ENCODE data around the gene DPH3. TPM values are rescaled to one million over a fixed set of nuclear protein-coding genes. Genes with fewer than 3 reads are reported as not detected.

The DPH3 gene
- total RNA-seq, 4 donors from 2014 or later: 5.5 to 11.5 (median 8.0) TPM

- Histone ChIP-seq H3K4me3 (no peak overlapping the region), H3K9me3 (no peaks in the 10 kb centered on the region), H3K27ac (no peak overlapping the region), H3K36me3 (peaks cover 23% of the 10 kb centered on the region), H3K27me3 (no peaks in the 10 kb centered on the region), H3K4me1 (peaks cover 40% of the 10 kb centered on the region)
- TF ChIP-seq CTCF (IDR thresholded peaks at IDR 0.05) (no peak), POLR2AphosphoS5 (IDR thresholded peaks at IDR 0.05) (no peak), POLR2A (IDR thresholded peaks at IDR 0.05) (no peak), EP300 (IDR thresholded peaks at IDR 0.05) (no peak)
- no peak for DNase-seq (ENCODE audit: low spot score in 2 of 2)
- 86% methylated on average over 4 of the region's 4 CpGs for WGBS
Measured at GRCh38 chr3:16262174-16262573, 2.6 kb downstream of the DPH3 start.

- TF ChIP-seq POLR2A (IDR thresholded peaks at IDR 0.05): no peak
- TF ChIP-seq CTCF (IDR thresholded peaks at IDR 0.05): no peak
- TF ChIP-seq EP300 (IDR thresholded peaks at IDR 0.05): no peak
- no peak for TF ChIP-seq POLR2AphosphoS5 (IDR thresholded peaks at IDR 0.05)
- Histone ChIP-seq H3K9me3 (no peaks in the 10 kb centered on the region), H3K4me3 (no peak overlapping the region), H3K27ac (no peak overlapping the region), H3K27me3 (no peaks in the 10 kb centered on the region), H3K4me1 (peaks cover 19% of the 10 kb centered on the region), H3K36me3 (peaks cover 23% of the 10 kb centered on the region)
- WGBS: 84% methylated on average over 1 of the region's 1 CpG
- DNase-seq (ENCODE audit: low spot score in 2 of 2): no peak
Measured at GRCh38 chr3:16260046-16260445, 4.7 kb downstream of the DPH3 start.

- no peaks in the 10 kb centered on the region for H3K27me3 ChIP-seq
- no peak overlapping the region for H3K27ac ChIP-seq
- TF ChIP-seq POLR2AphosphoS5 (IDR thresholded peaks at IDR 0.05) (no peak), POLR2A (IDR thresholded peaks at IDR 0.05) (no peak), CTCF (IDR thresholded peaks at IDR 0.05) (no peak), EP300 (IDR thresholded peaks at IDR 0.05) (no peak)
- H3K9me3 ChIP-seq: no peaks in the 10 kb centered on the region
- H3K4me1 ChIP-seq: peaks cover 16% of the 10 kb centered on the region
- no peak overlapping the region for H3K4me3 ChIP-seq
- no peak for DNase-seq (ENCODE audit: low spot score in 2 of 2)
- H3K36me3 ChIP-seq: peaks cover 23% of the 10 kb centered on the region
- WGBS: 70% methylated on average over 1 of the region's 1 CpG
Measured at GRCh38 chr3:16258866-16259265, 5.9 kb downstream of the DPH3 start.

- WGBS: 76% methylated on average over 5 of the region's 5 CpGs
- no peak overlapping the region for H3K27ac ChIP-seq
- TF ChIP-seq CTCF (IDR thresholded peaks at IDR 0.05) (no peak), POLR2A (IDR thresholded peaks at IDR 0.05) (no peak), POLR2AphosphoS5 (IDR thresholded peaks at IDR 0.05) (no peak), EP300 (IDR thresholded peaks at IDR 0.05) (no peak)
- no peaks in the 10 kb centered on the region for H3K27me3 ChIP-seq
- H3K4me1 ChIP-seq: peaks cover 16% of the 10 kb centered on the region
- peaks cover 23% of the 10 kb centered on the region for H3K36me3 ChIP-seq
- H3K4me3 ChIP-seq: no peak overlapping the region
- H3K9me3 ChIP-seq: no peaks in the 10 kb centered on the region
- DNase-seq (ENCODE audit: low spot score in 2 of 2): no peak
Measured at GRCh38 chr3:16258177-16258576, 6.6 kb downstream of the DPH3 start.

- Histone ChIP-seq H3K9me3 (no peaks in the 10 kb centered on the region), H3K4me3 (no peak overlapping the region), H3K27ac (no peak overlapping the region), H3K27me3 (no peaks in the 10 kb centered on the region), H3K4me1 (peaks cover 12% of the 10 kb centered on the region), H3K36me3 (peaks cover 23% of the 10 kb centered on the region)
- TF ChIP-seq CTCF (IDR thresholded peaks at IDR 0.05) (no peak), EP300 (IDR thresholded peaks at IDR 0.05) (no peak), POLR2A (IDR thresholded peaks at IDR 0.05) (no peak), POLR2AphosphoS5 (IDR thresholded peaks at IDR 0.05) (no peak)
- no peak for DNase-seq (ENCODE audit: low spot score in 2 of 2)
- WGBS: 92% methylated on average over 2 of the region's 2 CpGs
Measured at GRCh38 chr3:16257309-16257708, 7.4 kb downstream of the DPH3 start.
